ENCODE results near the gene DAAM1.

DNA sequence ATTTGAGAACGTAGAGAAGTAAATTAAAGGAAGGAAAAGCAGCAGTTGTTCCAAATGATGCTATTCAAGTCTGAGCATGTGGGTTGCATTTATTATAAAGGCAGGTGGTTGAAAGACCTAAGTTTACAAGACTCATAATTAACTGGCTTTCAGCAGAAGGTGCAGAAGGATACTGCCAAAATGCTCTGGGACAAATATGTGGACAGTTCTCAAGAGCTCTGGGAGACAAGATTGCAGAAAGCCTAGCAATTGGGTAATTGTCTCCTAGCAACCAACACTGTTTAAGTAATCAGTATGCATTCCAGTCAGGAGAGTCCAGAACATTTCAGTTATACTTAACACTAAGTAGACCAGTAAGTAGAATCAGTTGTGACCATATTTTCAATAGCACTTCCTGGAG lies 145.2 kb downstream of the DAAM1 start:
- TF ChIP-seq, protein P1, sequence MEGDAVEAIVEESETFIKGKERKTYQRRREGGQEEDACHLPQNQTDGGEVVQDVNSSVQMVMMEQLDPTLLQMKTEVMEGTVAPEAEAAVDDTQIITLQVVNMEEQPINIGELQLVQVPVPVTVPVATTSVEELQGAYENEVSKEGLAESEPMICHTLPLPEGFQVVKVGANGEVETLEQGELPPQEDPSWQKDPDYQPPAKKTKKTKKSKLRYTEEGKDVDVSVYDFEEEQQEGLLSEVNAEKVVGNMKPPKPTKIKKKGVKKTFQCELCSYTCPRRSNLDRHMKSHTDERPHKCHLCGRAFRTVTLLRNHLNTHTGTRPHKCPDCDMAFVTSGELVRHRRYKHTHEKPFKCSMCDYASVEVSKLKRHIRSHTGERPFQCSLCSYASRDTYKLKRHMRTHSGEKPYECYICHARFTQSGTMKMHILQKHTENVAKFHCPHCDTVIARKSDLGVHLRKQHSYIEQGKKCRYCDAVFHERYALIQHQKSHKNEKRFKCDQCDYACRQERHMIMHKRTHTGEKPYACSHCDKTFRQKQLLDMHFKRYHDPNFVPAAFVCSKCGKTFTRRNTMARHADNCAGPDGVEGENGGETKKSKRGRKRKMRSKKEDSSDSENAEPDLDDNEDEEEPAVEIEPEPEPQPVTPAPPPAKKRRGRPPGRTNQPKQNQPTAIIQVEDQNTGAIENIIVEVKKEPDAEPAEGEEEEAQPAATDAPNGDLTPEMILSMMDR (IDR thresholded peaks at IDR 0.05) = no peak
- no peak for TF ChIP-seq POLR2AphosphoS5 (IDR thresholded peaks at IDR 0.05; ENCODE audit: low read depth, low read length)
- TF ChIP-seq, protein P2, sequence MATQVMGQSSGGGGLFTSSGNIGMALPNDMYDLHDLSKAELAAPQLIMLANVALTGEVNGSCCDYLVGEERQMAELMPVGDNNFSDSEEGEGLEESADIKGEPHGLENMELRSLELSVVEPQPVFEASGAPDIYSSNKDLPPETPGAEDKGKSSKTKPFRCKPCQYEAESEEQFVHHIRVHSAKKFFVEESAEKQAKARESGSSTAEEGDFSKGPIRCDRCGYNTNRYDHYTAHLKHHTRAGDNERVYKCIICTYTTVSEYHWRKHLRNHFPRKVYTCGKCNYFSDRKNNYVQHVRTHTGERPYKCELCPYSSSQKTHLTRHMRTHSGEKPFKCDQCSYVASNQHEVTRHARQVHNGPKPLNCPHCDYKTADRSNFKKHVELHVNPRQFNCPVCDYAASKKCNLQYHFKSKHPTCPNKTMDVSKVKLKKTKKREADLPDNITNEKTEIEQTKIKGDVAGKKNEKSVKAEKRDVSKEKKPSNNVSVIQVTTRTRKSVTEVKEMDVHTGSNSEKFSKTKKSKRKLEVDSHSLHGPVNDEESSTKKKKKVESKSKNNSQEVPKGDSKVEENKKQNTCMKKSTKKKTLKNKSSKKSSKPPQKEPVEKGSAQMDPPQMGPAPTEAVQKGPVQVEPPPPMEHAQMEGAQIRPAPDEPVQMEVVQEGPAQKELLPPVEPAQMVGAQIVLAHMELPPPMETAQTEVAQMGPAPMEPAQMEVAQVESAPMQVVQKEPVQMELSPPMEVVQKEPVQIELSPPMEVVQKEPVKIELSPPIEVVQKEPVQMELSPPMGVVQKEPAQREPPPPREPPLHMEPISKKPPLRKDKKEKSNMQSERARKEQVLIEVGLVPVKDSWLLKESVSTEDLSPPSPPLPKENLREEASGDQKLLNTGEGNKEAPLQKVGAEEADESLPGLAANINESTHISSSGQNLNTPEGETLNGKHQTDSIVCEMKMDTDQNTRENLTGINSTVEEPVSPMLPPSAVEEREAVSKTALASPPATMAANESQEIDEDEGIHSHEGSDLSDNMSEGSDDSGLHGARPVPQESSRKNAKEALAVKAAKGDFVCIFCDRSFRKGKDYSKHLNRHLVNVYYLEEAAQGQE (IDR thresholded peaks at IDR 0.05; ENCODE audit: insufficient read depth in 1 of 2, low read depth in 2 of 2, low read length in 1 of 2) = no peak

Data from Panc1 (cell line).